ENCODE measurements around the gene DEPP1. TPM values are rescaled to one million over a fixed set of nuclear protein-coding genes. Genes with fewer than 3 reads are reported as not detected.

DEPP1 gene
- polyA plus RNA-seq, 1 donor from 2014 or later, result 4.3 TPM

- Histone ChIP-seq H3K9ac (ENCODE audit: low read length) (no peak overlapping the region), H3K27ac (ENCODE audit: low read length) (no peak overlapping the region), H3K36me3 (ENCODE audit: insufficient read depth, low read length) (no peaks in the 10 kb centered on the region), H3K4me3 (ENCODE audit: low read length) (no peak overlapping the region), H3K9me2 (ENCODE audit: insufficient read depth, low read length) (no peaks in the 10 kb centered on the region), H3K4me2 (ENCODE audit: low read length) (no peak overlapping the region), H3F3A (ENCODE audit: insufficient read depth, low read length, poor library complexity, severe bottlenecking) (no peaks in the 10 kb centered on the region), H3K79me2 (replicated peaks; ENCODE audit: insufficient read depth, low read length) (no peaks in the 10 kb centered on the region), H4K20me1 (ENCODE audit: insufficient read depth) (no peaks in the 10 kb centered on the region), H3K9me3 (ENCODE audit: low read length) (no peaks in the 10 kb centered on the region), H3K27me3 (ENCODE audit: insufficient read depth, low read depth, low read length) (no peaks in the 10 kb centered on the region), H2AFZ (ENCODE audit: low read depth, low read length) (no peak overlapping the region)
- no peak for TF ChIP-seq TAF1 (IDR thresholded peaks at IDR 0.05; ENCODE audit: low read depth)
- TF ChIP-seq RAD21 (conservative IDR thresholded peaks at IDR 0.05), result no peak
- TF ChIP-seq MXI1 (conservative IDR thresholded peaks at IDR 0.05; ENCODE audit: poor library complexity, severe bottlenecking), result no peak
Measured at GRCh38 chr10:44983895-44984278, 5.3 kb upstream of the DEPP1 start.

- no peaks in the 10 kb centered on the region for H3K9me2 ChIP-seq (ENCODE audit: insufficient read depth, low read length)
- H2AFZ ChIP-seq (ENCODE audit: low read depth, low read length), result no peak overlapping the region
- H3K9me3 ChIP-seq (ENCODE audit: low read length), result no peaks in the 10 kb centered on the region
- no peaks in the 10 kb centered on the region for H3K79me2 ChIP-seq (replicated peaks; ENCODE audit: insufficient read depth, low read length)
- H3K9ac ChIP-seq (ENCODE audit: low read length), result no peak overlapping the region
- no peak overlapping the region for H3K4me3 ChIP-seq (ENCODE audit: low read length)
- no peaks in the 10 kb centered on the region for H3F3A ChIP-seq (ENCODE audit: insufficient read depth, low read length, poor library complexity, severe bottlenecking)
- TF ChIP-seq MXI1 (conservative IDR thresholded peaks at IDR 0.05; ENCODE audit: poor library complexity, severe bottlenecking), result no peak
- no peak for TF ChIP-seq EP300 (conservative IDR thresholded peaks at IDR 0.05; ENCODE audit: poor library complexity, severe bottlenecking)
- no peak for TF ChIP-seq CTCF (IDR thresholded peaks at IDR 0.05; ENCODE audit: poor library complexity, severe bottlenecking)
- TF ChIP-seq TAF1 (IDR thresholded peaks at IDR 0.05; ENCODE audit: low read depth), result no peak
- TF ChIP-seq RAD21 (conservative IDR thresholded peaks at IDR 0.05), result no peak
- no peak for TF ChIP-seq EZH2 (IDR thresholded peaks at IDR 0.05; ENCODE audit: borderline replicate concordance, insufficient read depth, low read length, poor library complexity, severe bottlenecking)
- TF ChIP-seq SMC3 (conservative IDR thresholded peaks at IDR 0.05; ENCODE audit: poor library complexity), result no peak
- TF ChIP-seq REST (IDR thresholded peaks at IDR 0.05; ENCODE audit: borderline replicate concordance), result no peak
- no peak for TF ChIP-seq POLR2AphosphoS5 (IDR thresholded peaks at IDR 0.05)
- H3K4me2 ChIP-seq (ENCODE audit: low read length), result no peak overlapping the region
- no peak overlapping the region for H3K27ac ChIP-seq (ENCODE audit: low read length)
- no peaks in the 10 kb centered on the region for H4K20me1 ChIP-seq (ENCODE audit: insufficient read depth)
- no peaks in the 10 kb centered on the region for H3K27me3 ChIP-seq (ENCODE audit: insufficient read depth, low read depth, low read length)
- no peaks in the 10 kb centered on the region for H3K36me3 ChIP-seq (ENCODE audit: insufficient read depth, low read length)
Measured at GRCh38 chr10:44983066-44983894, 4.7 kb upstream of the DEPP1 start.
